ENCODE measurements around the gene NKD2.

The NKD2 gene

DNA sequence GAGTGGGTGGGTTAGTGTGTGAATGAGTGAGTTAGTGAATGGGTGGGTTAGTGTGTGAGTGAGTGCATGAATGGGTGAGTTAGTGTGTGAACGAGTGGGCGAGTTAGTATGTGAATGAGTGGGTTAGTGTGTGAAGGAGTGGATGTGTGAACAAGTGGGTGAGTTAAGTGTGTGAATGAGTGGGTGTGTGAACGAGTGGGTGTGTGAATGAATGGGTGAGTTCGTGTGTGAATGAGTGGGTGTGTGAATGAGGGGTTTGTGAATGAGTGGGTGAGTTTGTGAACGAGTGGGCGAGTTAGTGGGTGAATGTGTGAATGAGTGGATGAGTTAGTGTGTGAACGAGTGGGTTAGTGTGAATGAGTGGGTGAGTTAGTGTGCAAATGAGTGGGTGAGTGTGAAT lies 34.0 kb downstream of the NKD2 start:
- no peak for DNase-seq (ENCODE audit: low read depth)

DNA sequence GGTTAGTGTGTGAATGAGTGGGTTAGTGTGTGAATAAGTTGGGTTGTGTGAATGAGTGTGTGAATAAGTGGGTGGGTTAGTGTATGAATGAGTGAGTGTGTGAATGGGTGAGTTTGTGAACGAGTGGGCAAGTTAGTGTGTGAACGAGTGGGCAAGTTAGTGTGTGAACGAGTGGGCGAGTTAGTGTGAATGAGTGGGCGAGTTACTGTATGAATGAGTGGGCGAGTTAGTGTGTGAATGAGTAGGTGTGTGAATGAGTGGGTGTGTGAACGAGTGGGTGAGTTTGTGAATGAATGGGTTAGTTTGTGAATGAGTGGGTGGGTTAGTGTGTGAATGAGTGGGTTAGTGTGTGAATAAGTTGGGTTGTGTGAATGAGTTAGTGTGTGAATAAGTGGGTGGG lies 34.7 kb downstream of the NKD2 start:
- DNase-seq (ENCODE audit: low read depth) = no peak

DNA sequence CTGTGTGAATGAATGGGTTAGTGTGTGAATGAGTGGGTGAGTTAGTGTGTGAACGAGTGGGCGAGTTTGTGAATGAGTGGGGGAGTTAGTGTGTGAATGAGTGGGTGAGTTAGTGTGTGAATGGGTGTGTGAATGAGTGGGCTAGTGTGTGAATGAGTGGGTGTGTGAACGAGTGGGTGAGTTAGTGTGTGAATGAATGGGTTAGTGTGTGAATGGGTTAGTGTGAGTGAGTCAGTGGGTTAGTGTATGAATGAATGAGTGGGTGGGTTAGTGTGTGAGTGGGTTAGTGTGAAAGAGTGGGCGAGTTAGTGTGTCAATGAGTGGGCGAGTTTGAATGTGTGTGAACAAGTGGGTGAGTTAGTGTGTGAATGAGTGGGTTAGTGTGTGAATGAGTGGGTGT lies 35.5 kb downstream of the NKD2 start:
- DNase-seq (ENCODE audit: low read depth) = no peak

DNA sequence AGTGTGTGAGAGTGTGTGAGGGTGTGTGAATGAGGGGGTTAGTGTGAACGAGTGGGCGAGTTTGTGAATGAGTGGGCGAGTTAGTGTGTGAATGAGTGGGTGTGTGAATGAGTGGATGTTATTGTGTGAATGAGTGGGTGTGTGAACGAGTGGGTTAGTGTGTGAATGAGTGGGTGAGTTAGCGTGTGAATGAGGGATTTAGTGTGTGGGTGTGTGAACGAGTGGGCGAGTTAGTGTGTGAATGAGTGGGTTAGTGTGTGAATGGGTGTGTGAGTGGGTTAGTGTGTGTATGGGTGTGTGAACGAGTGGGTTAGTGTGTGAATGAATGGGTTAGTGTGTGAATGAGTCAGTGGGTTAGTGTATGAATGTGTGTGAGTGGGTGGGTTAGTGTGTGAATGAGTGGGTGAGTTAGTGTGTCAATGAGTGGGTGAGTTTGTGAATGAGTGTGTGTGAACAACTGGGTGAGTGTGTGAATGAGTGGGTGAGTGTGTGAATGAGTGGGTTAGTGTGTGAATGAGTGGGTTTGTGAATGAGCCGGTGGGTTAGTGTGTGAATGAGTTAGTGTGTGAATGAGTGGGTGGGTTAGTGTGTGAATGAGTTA lies 37.5 kb downstream of the NKD2 start:
- no peak for DNase-seq (ENCODE audit: low read depth)

DNA sequence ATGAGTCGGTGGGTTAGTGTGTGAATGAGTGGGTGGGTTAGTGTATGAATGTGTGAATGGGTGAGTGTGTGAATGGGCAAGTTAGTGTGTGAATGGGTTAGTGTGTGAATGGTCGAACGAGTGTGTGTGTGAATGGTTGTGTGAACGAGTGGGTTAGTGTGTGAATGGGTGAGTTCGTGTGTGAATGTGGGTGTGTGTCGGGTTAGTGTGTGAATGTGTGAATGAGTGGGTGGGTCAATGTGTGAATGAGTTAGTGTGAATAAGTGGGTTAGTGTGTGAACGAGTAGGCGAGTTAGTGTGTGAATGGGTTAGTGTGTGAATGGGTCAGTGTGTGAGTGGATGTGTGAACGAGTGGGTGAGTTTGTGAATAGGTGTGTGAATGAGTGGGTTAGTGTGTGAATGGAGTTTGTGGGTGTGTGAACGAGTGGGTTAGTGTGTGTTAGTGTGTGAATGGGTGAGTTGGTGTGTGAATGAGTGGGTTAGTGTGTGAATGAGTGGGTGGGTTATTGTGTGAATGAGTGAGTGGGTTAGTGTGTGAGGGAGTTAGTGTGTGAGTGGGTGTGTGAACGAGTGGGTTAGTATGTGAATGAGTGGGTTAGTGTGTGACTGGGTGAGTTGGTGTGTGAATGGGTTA lies 38.8 kb downstream of the NKD2 start:
- no peak for DNase-seq (ENCODE audit: low read depth)

DNA sequence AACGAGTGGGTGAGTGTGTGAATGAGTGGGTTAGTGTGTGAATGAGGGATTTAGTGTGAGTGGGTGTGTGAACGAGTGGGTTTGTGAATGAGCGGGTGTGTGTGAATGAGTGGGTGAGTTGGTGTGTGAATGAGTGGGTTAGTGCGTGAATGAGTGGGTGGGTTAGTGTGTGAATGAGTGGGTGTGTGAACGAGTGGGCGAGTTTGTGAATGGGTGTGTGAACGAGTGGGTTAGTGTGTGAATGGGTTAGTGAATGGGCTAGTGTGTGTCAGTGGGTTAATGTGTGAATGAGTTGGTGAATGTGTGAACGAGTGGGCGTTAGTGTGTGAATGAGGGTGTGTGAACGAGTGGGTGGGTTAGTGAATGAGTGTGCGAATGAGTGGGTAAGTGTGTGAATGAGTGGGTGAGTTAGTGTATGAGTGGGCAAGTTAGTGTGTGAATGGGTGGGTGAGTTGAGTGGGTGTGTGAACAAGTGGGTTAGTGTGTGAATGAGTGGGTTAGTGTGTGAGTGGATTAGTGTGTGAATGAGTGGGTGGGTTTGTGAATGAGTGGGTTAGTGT lies 39.6 kb downstream of the NKD2 start:
- DNase-seq (ENCODE audit: low read depth) = no peak

DNA sequence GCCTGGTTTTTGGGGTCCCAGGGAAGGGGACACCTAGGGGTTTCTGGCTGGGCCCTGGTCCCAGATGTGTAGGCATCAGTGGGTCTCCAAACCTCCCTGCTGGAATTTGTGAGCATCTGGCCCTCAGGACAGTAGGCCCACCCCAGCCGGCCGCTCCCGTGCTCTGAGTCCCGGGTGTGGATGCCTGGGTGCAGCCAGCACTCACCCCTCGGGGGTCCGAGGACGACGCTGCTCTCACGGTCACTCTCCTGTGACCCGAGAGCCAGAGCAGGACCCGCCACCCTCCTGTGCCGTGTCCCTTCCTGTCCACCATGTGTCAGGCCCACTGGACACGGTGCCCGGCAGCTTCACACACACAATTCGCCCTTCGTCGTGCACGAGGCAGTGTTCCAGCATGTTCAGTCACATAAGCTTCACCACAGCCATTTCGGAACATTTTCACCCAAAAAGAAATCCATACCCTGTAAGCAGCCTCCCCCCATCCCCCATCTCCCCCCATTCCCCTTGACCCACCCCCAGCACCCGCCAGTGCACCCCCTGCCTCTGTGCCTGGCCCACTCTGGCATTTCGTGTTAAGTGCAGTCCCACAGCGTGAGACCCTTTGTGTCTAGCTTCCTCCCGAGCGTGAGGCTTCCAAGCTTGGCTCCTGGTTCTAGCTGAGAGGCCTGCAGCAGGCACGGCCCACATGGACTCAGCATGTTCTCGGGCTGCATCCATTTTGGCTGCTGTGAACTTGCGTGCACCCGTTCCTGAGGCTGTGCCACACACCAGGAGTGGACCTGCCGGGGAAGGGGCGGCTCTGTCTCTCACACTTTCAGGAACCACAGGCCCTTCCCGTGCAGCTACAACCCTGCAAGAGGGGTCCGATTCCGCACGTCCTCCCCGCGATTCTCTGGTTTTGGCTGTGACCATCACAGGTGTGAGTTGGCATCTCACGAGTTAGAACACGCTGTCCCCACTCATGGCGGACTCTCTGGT lies 40.5 kb downstream of the NKD2 start:
- no peak for DNase-seq (ENCODE audit: low read depth)

DNA sequence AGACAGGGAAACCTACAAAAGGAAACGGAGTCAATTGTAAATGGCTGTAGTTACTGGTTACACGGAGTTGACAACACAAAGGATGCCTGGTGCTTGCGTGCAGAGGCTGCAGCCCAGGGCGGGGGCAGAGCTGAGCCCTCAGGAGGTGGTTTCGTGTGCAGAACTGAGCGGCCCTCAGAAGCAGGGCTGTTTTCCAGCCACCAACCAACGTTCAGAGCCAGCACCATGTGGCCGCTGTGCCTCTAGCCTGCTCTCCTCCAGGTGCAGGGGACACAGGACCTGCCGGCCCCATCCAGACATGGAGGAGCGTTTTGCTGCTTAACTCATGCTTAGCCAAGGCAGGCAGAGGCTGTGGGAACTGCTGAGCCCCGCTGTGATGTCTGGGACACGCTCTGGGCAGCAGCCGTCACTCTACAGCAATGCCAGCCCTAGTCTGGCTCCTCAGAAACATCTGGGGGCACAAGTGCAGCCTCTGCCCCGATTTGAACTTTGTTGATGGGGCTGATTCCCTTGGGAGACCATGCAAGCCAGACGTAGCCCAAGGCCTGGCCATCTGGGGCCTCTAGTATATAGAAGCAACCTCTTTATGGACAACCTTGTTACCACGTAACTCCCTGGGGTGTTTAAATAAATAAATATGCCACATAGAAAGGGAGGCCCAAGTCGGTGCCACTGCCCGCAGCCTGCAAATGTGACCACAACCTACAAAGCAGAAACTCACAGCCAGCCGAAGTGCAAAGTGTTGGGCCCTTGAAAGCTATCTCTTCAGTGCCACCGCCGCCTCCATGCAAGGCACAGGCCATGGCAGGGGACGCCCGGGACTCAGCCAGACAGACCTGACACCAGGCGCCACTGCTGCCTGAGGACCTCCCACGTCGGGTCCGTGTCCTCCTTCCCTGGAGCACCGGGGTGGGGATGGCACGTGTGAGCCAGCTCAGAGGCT lies 42.1 kb downstream of the NKD2 start:
- DNase-seq (ENCODE audit: low read depth) = no peak

DNA sequence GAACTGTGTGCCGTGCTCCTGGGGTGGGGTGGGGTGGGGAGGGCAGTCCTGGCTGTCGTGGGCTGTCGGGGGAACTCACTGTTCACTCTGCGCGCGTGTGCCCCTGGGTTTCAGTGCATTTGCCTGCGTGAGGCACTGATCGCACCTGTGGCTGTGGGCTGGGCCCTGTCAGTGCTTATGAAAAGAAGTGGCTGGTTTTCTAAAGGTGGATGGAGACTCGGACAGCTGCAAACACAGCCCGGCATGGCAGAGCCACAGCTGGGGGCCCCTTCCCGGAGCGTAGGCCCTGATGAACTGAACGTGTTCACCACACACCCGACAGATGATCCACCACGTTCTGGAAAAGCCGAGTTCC lies 42.7 kb downstream of the NKD2 start:
- no peak for DNase-seq (ENCODE audit: low read depth)

DNA sequence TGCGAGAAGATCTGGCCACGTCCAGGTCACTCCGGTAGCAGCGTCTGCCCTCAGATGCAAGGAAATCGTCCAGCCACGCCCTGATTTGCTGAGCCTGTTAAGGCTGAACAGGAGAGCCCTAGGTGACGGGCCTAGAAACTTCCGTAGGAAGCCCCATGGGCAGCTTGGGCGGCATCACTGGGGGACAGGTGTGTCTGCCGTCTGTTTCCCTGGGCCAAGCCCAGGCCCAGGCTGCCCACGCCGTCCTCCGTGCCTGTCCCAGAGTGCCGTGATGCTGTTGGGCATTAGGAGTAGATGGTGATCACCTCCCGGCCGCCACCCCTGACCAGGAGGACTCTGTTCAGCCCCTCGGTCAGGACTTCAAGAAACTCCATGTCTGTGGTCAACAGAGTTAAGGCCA lies 43.5 kb downstream of the NKD2 start:
- DNase-seq (ENCODE audit: low read depth) = no peak

DNA sequence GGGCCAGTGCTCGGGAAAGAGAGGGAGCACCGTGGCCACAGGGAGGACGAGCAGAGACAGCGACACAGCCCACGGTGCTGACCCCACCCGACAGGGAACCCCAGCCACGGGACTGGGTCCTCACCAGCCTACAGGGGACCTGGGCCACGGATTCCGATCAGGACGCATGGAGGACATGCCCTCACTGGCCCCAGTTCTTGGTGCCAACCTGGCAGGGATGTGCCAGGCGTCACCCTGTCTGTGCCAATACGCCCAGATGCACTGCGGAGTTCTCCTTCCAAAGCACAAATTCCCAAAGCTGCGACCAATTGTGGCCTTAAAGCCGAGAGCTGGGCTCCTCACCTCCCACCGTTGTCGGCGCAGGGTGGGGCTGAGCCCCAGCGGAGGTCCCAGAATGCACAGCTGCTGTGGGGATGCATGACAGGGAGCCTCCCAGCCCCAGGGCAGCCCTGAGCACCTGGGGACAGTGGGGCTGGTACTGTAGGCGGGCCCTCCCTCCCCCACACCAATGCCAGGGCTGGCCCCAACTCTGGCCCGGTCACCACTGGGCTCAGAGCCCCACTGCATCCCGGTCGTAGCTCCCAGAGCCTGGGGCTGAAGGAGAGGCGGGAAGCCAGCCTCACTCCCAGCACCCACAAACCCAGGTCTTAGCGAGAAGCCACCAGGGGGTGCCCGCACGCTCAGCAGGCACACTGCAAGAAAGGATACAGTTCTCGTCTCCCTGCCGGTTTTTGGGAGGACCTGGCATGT lies 44.2 kb downstream of the NKD2 start:
- DNase-seq (ENCODE audit: low read depth) = no peak

DNA sequence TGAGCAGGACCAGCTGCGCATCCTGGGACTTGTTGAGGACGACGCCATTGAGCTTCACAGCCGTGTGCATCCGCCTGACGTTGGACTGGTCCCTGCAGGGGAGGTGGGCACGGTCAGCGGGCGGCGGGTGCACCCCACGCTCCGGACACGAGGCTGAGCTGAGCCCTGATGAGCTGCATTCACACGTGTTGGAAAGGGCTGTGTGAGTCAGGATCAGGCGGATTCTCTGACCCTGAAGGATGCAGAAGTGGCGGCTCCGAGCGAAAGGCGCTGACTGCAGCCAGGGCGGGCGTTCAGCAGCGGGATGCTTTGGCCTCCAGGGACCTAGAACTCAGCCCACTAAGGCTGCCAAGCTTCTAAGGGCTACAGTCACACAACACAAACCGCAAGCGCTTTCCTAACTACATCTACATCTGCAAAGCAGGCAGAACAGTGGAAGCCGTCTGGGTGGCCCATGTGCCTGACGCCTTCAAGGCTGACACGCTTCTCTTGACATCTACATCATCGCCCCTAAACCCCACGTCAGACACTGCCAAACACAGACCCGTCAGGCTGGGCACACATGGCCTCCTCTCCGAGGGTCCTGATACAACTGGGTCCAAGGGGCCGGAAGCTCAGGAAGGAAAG lies 44.9 kb downstream of the NKD2 start:
- DNase-seq (ENCODE audit: low read depth) = no peak

DNA sequence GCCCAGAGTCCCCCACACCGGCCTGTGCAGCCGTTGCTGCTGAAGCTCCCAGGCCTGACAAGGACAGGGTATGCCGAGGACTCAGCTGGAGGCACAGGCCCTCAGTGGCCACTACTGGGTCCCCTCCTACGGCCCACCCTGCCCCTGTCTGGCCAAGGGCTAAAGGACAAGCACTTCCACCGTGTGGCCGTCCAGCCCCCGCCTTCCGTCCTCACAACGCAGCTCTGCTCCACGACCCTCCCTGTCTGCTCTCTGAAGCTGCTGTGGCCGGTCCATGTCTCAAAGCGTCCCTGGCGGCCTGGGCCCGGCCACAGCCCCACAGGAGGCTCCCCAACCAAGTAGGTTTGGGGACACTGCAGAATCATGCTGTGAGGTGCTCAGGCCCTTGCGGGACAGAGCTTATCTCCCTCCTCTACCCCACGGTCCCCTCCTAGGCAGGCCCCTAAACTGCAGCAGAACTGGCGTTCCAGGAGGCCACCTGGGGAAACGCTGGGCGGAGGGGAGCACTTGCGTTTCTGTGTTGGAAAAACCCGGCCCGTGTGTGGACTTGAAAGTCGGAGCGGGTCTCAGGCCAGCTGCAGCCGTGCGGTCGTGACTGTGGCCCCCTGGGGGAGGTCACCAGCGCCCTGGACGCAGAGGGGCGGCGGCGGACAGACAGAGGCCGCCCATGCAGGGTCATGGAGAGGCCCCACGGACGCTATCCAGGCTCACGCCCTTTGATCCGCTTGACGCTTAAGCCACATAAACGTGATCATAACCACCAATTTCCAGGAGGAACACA lies 45.6 kb downstream of the NKD2 start:
- DNase-seq (ENCODE audit: low read depth) = no peak

DNA sequence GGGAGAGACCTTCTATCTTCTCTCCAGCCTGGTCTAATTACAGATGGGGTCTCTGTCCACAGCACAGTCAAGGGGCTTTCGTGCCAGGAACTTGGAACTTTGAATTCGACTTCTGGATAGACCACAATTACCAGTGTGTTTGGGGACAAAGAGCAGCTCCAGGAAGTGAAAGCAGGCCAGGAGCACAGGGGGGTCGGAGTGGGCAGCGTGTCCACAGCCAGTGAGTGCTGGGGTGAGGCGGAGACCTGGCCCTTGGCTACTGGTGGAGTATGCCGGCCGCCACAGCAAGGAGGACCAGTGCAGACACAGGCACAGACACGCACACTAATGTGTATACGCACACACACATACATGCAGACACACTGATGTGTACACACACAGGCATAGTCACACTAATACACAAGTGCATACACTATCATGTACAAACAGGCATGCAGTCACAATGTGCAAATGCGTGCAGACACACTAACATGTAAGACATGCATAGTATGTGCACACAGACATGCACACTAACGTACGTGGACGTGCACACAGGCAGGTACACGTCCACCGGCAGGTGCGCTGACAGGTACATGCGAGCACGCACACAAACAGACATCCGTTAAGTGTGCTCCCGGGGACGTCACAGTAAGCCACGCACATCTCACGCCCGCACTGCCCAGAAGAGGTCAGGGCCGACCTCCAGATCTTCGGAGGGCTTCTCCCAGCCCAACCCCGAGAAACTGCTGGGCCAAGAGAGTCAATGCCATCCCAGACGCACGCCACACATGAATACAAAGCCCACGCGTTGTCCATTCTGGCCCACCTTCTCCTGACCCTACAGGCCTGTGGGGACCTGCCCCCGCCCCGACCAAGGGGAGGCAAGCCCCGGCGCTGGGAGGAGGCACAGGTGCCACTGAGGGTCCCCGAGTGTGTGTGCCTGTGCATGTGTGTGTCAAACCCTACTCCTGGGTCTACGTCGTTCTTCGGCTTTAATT lies 46.5 kb downstream of the NKD2 start:
- DNase-seq (ENCODE audit: low read depth) = no peak

DNA sequence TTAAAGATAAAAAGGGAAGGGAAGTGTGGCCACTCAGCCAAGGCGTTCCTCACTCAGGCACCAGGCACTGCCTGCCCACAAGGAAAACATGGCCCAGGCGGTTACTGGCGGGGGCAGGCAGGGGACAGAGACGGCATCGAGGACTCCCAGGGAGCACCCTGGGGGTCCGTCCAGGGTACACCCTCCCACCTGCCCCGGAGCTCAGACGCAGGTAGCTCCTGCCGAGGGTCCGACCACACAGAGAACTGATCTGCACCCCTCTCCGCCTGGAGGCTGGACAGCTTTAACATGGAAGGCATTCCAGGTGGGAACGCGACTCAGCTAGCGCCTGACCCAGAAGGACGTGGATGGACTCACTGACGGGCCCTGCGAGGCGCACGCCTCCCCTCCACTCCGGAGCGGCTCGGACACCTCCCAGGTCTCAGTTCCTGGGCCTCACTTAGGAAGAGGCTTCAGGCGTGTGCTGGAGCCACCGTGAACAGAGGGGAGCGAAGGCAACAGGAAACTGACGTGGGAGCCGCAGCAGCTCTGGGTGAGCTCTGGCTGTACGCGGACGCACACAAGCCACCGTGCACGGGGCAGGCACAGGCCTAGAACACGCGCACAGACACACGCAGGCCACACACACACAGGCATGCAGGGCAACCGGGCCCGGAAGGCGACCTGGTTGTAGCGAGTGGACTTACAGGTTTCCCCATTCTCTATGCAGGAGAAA lies 47.5 kb downstream of the NKD2 start:
- DNase-seq (ENCODE audit: low read depth) = no peak

DNA sequence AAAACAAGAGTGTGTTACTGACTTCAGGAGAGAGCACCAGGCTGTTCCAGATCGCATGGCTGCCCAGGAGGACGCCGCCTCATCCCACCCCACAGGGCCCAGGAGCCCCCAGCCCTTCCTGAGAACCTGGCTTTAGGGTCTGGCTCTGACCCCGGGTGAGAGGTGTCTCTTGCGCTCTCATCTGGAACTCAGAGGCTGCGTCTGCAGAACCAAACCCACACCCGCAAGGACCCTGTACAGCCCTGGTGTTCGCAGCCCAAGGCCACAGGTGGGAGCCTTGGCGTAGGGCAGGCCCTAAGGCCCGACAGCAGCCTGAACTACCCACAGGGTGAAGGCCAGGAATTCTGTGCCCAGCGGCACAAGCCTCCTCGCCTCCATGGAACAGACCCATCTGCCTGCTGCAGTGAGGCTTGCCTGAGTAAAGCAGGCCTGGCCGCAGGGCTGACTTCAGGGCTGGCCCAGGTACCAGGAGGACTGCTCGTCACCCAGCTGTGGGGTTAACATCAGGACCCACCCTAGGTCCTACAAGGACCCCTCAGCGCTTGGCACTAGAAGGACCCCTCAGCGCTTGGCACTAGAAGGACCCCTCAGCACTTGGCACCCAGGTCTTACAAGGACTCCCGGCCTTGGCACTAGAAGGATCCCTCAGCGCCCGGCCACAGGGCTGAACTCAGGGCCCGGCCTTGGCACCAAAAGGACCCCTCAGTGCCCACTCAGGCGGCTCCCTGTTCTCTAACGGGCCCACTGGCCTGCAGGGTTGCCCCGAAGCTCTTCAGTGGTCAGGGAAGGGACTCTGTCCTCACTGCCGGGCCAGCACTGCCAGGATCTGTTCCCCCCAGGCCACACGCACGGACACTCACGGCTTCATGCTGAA lies 48.2 kb downstream of the NKD2 start:
- no peak for DNase-seq (ENCODE audit: low read depth)
